DND-41 (cell line): ENCODE data around the gene RAC2.

ENCODE experiments used
- ATAC-seq: fragments of 200-7000 bp; cut with Tn5 transposase; 3 replicates; pipeline ENCODE4 v1.9.1; 2021; ENCODE audit warnings: low read depth; ENCODE audit not compliant: insufficient read depth
- DNase-seq: peaks from one replicate; pipeline ENCODE4 v3.0.0-alpha.2; 2020
- H2AFZ ChIP-seq: 2 replicates; pipeline ENCODE4 v1.6.0; 2012; ENCODE audit warnings: low read depth, low read length
- H3K27ac ChIP-seq: 2 replicates; pipeline ENCODE4 v1.5.1; 2012; ENCODE audit warnings: low read length, inconsistent platforms
- H3K27me3 ChIP-seq: fragments of 200-600 bp; sonication (generic); 2 replicates; pipeline ENCODE4 v1.6.0; 2012; ENCODE audit warnings: low read length, mild to moderate bottlenecking, inconsistent platforms; ENCODE audit not compliant: insufficient read depth, poor library complexity
- H3K36me3 ChIP-seq: 2 replicates; pipeline ENCODE4 v1.5.1; 2012; ENCODE audit warnings: low read length, inconsistent platforms; ENCODE audit not compliant: insufficient read depth
- H3K4me1 ChIP-seq: 2 replicates; pipeline ENCODE4 v1.5.1; 2012; ENCODE audit warnings: mild to moderate bottlenecking, low read length; ENCODE audit not compliant: insufficient read depth
- H3K4me2 ChIP-seq: 2 replicates; pipeline ENCODE4 v1.6.0; 2012; ENCODE audit warnings: mild to moderate bottlenecking, moderate library complexity, low read length, inconsistent platforms; ENCODE audit not compliant: insufficient read depth
- H3K4me3 ChIP-seq, 2 experiments: fragments of 200-600 bp in 1 of 2; shearing (Covaris generic) in 1 of 2; 2 replicates each; pipeline ENCODE4 v1.5.1; 2012 to 2016; ENCODE audit warnings: inconsistent platforms in 2 of 2, low read length in 2 of 2, mild to moderate bottlenecking in 2 of 2, low read depth in 1 of 2, moderate library complexity in 1 of 2
- H3K79me2 ChIP-seq: 2 replicates; pipeline ENCODE4 v1.6.0; 2012; ENCODE audit warnings: low read length, inconsistent platforms; ENCODE audit not compliant: insufficient read depth
- H3K9ac ChIP-seq: 2 replicates; pipeline ENCODE4 v1.6.0; 2012; ENCODE audit warnings: low read depth, mild to moderate bottlenecking, inconsistent platforms, low read length, moderate library complexity
- H3K9me3 ChIP-seq: 2 replicates; pipeline ENCODE4 v1.5.1; 2012; ENCODE audit warnings: low read length, moderate library complexity, mild to moderate bottlenecking, inconsistent platforms; ENCODE audit not compliant: insufficient read depth, severe bottlenecking
- H4K20me1 ChIP-seq: 2 replicates; pipeline ENCODE4 v1.6.0; 2012; ENCODE audit warnings: low read length; ENCODE audit not compliant: insufficient read depth
- EZH2 ChIP-seq: IDR thresholded peaks from 3 replicates; pipeline ENCODE4 v1.6.1; 2012; ENCODE audit warnings: borderline replicate concordance, low read depth, mild to moderate bottlenecking, moderate library complexity, low read length, inconsistent platforms; ENCODE audit not compliant: severe bottlenecking
- TF ChIP-seq, protein P1 (sequence below): IDR thresholded peaks from 2 replicates; pipeline ENCODE4 v1.5.1; 2012; ENCODE audit warnings: borderline replicate concordance, low read length, moderate library complexity, mild to moderate bottlenecking; ENCODE audit not compliant: poor library complexity, severe bottlenecking; ENCODE audit errors: extremely low read depth

RAC2 gene

DNA sequence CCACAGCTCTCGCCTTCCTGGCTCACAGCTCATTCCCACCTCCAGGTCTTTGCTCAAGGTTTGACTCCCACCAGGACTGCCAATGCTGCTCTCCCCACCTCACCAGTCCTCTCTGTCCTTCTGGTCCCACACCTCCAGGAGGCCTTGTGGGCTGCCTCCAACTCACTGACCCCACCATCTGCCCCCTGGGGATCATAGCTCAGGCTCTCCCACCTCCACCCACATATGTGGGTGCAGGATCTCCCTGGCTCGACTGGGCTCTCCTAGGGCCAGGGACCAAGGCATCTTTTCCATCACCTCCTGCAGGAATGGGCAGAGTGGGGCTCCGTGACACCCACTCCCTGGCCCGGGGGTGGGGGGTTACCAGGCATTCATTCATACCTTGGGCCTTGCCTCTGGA lies 18.0 kb downstream of the RAC2 start:
- DNase-seq (no peak), ATAC-seq (no peak)
- Histone ChIP-seq H3K4me2 (no peak overlapping the region), H3K9ac (no peak overlapping the region), H3K4me1 (peaks cover 34% of the 10 kb centered on the region), H3K27me3 (no peaks in the 10 kb centered on the region), H3K36me3 (peaks cover 67% of the 10 kb centered on the region), H3K9me3 (no peaks in the 10 kb centered on the region), H2AFZ (no peak overlapping the region), H4K20me1 (peaks cover 11% of the 10 kb centered on the region), H3K4me3 (no peak overlapping the region), H3K27ac (no peak overlapping the region), H3K79me2 (peaks cover 23% of the 10 kb centered on the region)
- TF ChIP-seq, protein P1, sequence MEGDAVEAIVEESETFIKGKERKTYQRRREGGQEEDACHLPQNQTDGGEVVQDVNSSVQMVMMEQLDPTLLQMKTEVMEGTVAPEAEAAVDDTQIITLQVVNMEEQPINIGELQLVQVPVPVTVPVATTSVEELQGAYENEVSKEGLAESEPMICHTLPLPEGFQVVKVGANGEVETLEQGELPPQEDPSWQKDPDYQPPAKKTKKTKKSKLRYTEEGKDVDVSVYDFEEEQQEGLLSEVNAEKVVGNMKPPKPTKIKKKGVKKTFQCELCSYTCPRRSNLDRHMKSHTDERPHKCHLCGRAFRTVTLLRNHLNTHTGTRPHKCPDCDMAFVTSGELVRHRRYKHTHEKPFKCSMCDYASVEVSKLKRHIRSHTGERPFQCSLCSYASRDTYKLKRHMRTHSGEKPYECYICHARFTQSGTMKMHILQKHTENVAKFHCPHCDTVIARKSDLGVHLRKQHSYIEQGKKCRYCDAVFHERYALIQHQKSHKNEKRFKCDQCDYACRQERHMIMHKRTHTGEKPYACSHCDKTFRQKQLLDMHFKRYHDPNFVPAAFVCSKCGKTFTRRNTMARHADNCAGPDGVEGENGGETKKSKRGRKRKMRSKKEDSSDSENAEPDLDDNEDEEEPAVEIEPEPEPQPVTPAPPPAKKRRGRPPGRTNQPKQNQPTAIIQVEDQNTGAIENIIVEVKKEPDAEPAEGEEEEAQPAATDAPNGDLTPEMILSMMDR = no peak
- TF ChIP-seq EZH2 = no peak

DNA sequence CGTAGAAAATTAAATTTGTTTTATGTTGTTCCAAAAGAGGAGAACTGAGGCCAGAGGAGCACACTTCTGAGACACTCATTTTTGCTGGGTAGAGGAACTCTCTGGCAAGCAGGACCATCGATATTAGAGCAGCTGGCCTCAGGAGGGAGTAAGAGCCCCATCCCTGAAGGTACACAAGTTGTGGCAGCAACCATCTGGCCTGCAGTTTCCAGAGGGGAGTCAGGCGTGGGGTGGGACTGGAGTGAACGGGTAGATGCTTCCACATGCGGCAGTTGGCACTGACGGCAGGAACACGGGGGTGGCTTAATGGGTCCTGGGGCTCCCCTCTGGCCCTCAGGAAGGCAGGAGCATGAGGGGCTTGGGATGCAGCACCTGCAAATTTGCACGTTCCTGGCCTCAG lies 18.6 kb downstream of the RAC2 start:
- peaks cover 34% of the 10 kb centered on the region for H3K4me1 ChIP-seq
- no peak overlapping the region for H3K4me2 ChIP-seq
- peaks cover 8% of the 10 kb centered on the region; the same call in 1 of the 2 replicates for H4K20me1 ChIP-seq
- ATAC-seq = no peak
- no peak overlapping the region for H2AFZ ChIP-seq
- no peak for TF ChIP-seq EZH2
- TF ChIP-seq, protein P1 = peak; percentile 34
- DNase-seq = no peak
- no peak overlapping the region for H3K4me3 ChIP-seq
- peaks cover 61% of the 10 kb centered on the region for H3K36me3 ChIP-seq
- no peaks in the 10 kb centered on the region for H3K9me3 ChIP-seq
- H3K27ac ChIP-seq = no peak overlapping the region
- peaks cover 23% of the 10 kb centered on the region for H3K79me2 ChIP-seq
- H3K27me3 ChIP-seq = no peaks in the 10 kb centered on the region
- H3K9ac ChIP-seq = no peak overlapping the region

DNA sequence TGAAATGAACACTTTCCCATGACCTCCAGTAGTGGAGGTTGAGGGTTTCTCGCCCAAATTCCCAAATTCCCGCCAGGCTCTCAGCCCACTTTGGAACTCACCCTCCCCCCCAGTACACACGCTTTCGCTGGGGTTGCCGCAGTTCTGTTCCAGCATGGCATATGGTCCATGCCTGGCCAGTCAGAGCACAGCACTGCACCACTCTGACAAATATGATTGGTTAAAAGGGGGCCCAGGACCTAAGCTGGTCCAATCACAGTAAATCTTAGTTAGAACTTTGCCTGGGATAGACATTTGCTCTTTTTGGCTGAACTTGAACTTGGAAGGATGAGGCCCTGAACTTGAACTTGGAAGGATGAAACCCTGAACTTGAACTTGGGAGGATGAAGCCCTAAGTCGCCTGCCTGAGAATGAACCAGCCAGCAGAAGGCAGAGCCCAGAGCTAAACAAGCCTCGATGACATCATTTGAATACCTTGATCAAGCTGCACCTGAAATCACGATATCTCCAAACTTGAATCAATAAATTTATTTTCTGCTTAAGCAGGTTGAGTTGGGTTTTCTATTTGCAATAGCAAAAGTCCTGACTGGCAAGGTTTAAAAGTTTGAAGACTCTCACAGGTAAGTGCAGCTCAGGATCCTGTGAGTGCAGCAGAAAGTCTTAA lies 19.2 kb downstream of the RAC2 start:
- no peak overlapping the region for H3K27ac ChIP-seq
- H3K36me3 ChIP-seq = peaks cover 59% of the 10 kb centered on the region
- peaks cover 8% of the 10 kb centered on the region; the same call in 1 of the 2 replicates for H4K20me1 ChIP-seq
- no peak overlapping the region for H3K4me3 ChIP-seq
- peaks cover 23% of the 10 kb centered on the region for H3K79me2 ChIP-seq
- DNase-seq = no peak
- no peak for ATAC-seq
- no peaks in the 10 kb centered on the region for H3K9me3 ChIP-seq
- H3K27me3 ChIP-seq = no peaks in the 10 kb centered on the region
- H3K4me2 ChIP-seq = no peak overlapping the region
- H3K4me1 ChIP-seq = peaks cover 34% of the 10 kb centered on the region
- TF ChIP-seq EZH2 = no peak
- no peak overlapping the region for H3K9ac ChIP-seq
- H2AFZ ChIP-seq = no peak overlapping the region

DNA sequence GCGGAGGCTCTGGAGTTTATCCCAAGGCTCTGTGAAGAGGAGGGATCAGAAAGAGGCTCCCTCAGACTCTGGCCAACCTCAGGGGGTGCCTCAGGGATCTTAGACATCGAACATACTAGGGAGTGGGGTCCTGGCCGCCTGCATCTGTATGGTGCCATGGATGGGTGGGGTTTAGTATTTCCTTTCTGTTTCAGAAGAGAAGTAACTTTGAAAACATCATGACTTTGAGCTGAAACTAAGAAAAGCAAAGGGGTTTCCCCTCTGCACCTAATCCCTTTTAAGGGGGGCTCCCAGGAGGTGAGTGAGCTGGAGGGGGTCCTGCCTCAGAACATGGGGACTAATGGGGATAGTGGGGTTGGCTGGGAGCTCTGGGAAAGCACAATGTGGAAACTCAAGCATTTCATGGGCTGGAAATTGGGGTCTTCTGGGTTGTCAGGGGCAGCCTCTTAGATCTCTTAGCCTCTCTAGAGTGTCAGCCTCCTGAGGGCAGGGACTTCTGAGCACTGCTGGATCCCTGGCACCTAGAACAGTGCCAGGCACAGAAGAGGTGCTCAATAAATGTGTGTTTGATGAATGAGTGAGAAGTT lies 20.0 kb downstream of the RAC2 start:
- H3K36me3 ChIP-seq = peaks cover 51% of the 10 kb centered on the region

More for the DNA sequence above, 20.0 kb downstream of the RAC2 start:
- TF ChIP-seq, protein P1 = no peak
- no peak for TF ChIP-seq EZH2
- ATAC-seq (no peak), DNase-seq (no peak)
- peaks cover 34% of the 10 kb centered on the region for H3K4me1 ChIP-seq
- H3K4me3 ChIP-seq = no peak overlapping the region
- H3K9ac ChIP-seq = no peak overlapping the region
- no peak overlapping the region for H2AFZ ChIP-seq
- H3K27ac ChIP-seq = peak overlapping the region; percentile 25; the same call in 1 of the 2 replicates
- H3K27me3 ChIP-seq = no peaks in the 10 kb centered on the region
- peaks cover 15% of the 10 kb centered on the region for H3K79me2 ChIP-seq
- H4K20me1 ChIP-seq = peaks cover 8% of the 10 kb centered on the region; the same call in 1 of the 2 replicates
- no peak overlapping the region for H3K4me2 ChIP-seq
- no peaks in the 10 kb centered on the region for H3K9me3 ChIP-seq
